ENCODE data around the gene NFATC2IP.
A peak's percentile ranks its signal among the peaks of the same experiment; 100 is the strongest.
"Not testable (repeated sequence)": the region's sequence is repeated elsewhere in the genome, so short reads cannot be mapped to it uniquely, and the experiment has no call there.

Gene NFATC2IP

DNA sequence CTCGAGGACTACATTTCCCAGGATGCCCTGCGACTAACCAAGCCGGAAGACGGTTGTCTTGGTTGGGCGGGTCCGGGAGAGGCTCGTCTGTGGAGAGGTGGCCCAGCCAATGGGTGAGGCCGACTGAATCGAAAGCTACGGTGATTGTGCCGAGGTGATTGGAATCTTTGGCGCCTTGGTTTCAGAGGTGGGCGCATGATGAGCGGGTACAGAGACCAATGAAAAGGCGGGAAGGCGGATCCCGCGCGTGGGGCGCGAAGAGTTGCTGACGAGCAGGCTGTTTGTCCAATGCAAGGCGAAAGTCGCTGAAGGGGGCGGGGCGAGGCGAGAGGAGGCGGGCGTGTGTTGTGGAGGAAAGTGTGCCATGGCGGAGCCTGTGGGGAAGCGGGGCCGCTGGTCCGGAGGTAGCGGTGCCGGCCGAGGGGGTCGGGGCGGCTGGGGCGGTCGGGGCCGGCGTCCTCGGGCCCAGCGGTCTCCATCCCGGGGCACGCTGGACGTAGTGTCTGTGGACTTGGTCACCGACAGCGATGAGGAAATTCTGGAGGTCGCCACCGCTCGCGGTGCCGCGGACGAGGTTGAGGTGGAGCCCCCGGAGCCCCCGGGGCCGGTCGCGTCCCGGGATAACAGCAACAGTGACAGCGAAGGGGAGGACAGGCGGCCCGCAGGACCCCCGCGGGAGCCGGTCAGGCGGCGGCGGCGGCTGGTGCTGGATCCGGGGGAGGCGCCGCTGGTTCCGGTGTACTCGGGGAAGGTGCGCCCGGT lies at the start of gene NFATC2IP:
TSS of gene NFATC2IP (plus strand) at position 290 of the 762 bp plus-strand sequence. CDS start at position 365, 75 bp downstream.
- DNase-seq, result peak; percentile 100

DNA sequence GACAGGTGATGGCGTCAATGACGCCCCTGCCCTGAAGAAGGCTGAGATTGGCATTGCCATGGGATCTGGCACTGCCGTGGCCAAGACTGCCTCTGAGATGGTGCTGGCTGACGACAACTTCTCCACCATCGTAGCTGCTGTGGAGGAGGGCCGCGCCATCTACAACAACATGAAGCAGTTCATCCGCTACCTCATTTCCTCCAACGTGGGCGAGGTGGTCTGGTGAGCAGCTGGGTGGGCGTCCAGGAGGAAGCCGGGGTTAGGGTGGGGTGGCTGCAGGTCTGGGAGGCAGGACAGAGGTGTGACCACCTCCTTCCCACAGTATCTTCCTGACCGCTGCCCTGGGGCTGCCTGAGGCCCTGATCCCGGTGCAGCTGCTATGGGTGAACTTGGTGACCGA lies 48.9 kb upstream of the NFATC2IP start:
- no peak for DNase-seq

DNA sequence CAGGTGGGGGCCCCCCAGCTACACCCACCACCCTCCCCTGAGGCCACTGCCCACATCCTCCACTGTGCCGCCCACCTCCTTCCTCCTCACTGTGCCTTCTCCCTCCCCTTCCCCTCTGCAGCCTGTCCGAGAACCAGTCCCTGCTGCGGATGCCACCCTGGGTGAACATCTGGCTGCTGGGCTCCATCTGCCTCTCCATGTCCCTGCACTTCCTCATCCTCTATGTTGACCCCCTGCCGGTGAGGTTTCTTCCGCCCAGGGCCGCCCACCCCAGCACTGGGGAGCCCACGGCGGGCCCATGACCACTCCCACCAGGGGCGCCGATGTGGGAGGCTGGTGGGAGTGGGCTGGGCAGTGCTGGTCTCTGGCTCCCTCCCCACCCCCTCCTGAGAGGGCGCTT lies 47.8 kb upstream of the NFATC2IP start:
- no peak for DNase-seq

DNA sequence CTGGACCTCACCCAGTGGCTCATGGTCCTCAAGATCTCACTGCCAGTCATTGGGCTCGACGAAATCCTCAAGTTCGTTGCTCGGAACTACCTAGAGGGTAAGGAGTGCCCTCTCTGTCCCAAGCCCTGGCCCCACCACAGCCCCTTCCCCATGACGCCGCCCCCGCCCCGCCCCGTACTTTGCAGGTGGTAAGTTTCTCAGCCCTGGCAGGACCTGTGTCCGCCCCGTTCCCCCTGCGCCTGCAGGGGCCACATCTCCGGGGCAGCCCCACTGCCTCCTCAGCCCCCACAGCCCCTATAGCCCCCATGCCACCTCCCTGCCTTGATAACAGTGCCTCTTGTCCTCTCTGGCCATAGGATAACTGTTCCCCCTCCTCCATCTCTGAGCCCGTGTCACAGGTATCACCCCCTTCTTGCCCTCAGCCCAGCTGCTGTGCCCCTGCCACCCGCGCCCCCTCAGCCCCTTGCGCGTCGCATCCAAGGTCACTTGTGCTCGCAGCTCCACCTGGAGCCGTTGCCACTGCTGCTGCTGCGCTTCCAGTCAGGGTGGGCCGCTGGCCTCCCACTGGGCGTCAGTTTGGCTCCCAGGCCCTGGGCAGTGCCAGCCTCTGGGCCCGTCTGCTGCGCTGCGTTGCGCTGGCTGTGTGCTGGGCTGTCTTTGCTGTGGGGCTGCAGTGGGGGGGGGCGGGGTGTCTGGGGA lies 47.2 kb upstream of the NFATC2IP start:
- no peak for DNase-seq

DNA sequence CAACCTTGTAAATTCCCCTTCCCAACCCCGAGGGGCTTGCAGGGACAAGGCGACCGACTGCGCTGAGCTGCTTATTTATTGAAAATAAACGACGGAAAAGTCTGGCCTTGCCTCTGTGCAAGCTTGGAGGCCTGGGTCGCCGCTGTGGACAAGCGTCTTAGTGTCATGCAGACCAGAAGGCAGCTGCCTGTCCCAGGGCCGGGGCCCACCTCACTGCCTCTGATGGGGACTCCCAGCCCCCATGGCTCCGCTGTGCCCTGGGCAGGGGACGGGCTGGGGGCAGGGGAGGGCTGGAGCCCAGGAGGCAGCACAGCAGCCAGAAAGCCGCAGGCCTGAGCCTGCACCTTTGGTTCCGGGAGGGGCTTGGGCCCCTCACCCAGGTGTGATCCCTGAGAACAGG lies 46.4 kb upstream of the NFATC2IP start:
- no peak for DNase-seq

DNA sequence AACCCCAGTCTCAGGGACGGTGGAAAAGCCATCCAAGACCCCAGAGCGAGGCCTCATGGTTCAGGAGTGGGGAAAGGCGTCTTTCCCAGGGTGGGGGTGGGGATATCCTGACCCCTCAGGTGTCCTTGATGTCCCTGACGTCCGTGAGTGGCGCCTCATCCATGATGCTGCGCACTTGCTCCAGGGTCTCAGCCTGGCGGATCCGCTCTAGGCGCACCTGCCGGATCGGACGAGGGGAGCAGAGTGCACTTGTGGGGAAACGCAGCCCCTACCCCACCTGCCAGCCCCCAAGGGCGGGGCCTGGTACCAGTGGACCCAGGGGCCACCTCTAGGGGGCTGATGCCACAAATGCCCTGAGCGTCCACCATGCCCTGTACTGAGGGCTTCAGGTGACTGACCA lies 45.9 kb upstream of the NFATC2IP start:
- no peak for DNase-seq

DNA sequence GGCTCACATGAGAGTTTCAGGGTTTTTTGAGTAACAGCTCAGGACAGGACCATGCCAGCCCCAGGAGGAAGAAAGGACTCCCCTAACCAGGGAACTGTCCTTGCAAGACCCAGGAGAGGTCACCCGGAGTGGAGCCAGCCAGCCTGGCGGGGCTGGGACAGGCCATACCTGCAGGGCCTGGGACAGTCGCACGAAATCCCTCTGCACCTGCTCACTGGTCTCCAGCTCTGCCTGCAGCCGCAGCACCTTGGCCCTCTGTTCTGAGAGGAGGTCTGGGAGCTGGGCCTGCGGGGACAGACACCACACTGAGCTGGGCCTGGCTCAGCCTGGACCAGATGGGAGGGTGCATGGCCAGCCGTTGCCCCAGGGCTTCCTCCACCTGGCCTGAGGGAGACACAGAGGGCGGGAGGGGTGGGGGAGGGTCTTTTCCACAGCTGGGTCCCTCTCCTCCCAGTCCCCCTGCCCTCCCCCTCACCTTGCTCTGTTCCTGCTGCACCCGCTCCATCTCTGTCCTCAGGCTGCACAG lies 45.4 kb upstream of the NFATC2IP start:
- DNase-seq, result no peak

DNA sequence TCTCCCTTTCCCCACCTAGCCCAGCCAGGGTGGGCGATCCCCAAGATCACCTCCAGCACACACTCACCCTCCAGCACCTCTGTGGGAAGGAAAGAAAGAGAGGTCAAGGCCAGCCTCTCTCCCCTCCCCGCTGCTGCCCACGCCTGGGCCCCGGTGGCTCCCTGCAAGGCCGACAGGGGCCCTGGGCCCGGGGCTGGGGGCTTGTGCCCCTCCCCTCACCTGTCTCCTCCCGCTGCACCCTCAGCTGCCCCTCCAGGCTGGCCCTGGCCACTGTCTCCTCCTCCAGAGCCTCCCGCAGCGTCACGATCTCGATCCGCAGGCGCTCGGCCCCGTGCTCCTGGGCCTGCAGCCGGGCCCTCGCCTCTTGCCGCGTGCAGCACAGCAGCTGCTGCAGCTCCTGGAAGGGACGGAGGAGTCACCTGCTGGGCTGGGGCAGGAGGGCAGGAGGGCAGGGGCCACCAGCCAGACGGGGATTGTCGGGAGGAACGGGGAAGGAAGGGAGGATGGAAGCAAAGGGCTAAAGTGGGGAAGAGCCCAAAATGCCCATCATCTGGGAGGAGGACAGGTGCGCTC lies 44.9 kb upstream of the NFATC2IP start:
- no peak for DNase-seq

DNA sequence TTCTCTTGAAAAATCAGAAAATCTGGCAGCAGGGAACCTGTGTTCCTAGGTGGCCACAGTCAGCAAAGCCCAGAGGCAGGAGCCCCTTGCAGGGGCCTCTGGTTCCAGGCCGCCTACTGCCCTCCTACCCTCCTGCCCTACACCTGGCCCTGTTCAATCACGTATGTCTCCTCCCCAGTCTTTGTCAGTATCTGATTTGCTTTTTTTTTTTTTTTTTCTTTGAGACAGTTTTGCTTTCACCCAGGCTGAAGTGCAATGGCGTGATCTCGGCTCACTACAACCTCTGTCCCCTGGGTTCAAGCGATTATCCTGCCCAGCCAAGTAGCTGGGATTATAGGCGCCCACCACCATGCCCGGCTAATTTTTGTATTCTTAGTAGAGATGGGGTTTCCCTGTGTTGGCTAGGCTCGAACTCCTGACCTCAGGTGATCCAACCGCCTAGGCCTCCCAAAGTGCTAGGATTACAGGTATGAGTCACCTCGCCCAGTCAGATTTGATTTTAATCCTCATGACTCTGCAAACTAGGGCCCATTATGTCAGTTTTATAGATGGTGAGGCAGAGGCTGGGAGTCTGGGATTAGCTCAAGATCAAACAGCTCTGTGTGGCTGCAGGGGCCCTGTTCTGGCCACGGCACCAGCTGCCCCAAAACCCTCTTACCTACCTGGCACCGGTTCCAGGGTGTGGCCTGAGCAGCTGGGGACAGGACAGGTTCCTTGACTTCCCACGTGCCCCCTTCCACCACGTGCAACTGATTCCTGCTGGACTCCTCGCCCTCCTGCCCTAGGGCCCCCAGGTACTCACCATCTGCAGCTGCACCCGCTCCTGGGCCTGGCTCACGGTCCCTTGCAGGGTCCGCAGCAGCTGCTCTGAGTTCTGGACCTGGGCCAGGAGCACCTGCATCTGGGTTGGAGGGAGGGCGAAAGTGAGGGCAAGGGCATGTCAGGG lies 40.4 kb upstream of the NFATC2IP start:
- no peak for DNase-seq

DNA sequence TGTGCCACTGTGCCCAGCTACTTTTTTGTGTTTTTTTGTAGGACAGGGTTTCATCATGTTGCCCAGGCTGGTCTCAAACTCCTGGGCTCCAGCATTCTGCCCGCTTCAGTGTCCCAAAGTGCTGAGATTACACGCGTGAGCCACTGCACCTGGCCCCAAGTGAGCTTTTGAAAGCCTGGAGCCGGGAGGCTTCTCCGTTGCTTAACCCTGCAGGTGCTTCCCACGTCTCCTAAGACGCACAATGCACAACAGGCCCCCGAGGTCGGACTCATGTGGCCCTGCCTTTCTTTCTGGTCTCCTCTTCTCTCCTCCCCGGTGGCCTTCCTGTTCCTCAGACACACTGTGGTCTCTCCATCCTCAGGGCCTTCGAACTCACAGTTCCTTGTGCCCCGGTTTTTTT lies 38.2 kb upstream of the NFATC2IP start:
- DNase-seq, result no peak

DNA sequence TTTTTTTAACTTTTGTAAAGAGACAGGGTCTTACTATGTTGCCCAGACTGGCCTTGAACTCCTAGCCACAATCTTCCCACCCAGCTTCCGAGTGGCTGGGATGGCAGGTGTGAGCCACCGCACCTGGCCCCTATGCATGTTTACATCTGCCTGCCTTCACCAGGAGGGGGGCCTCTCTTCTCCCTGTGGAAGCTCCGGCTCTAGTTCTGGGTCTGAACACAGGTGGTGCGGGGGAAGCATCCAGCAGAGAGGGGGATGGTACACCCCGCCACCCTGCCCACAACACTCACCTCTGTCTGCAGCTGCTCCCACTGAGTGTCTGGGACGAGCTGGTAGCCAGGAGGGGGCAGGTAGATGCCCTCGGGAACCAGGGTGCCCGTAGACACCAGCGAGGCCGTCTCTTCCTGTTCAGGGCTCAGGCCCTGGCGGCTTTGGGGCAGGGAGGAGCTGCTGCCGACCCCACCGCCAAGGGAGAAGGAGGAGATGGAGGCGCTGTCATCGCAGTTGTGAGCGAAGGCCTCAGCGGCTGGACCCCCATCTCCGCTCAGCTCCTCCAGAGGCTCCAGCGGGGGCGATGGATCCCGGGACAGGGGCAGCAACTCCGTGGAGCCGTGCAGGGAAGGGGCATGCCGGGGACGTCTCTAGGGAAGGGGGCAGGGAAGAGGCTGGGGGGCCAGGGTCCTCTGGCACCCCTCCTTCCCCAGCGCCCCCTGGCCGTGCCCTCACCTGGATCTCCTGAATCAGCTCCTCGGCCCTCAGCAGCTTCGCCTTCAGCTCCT lies 36.6 kb upstream of the NFATC2IP start:
- no peak for DNase-seq

DNA sequence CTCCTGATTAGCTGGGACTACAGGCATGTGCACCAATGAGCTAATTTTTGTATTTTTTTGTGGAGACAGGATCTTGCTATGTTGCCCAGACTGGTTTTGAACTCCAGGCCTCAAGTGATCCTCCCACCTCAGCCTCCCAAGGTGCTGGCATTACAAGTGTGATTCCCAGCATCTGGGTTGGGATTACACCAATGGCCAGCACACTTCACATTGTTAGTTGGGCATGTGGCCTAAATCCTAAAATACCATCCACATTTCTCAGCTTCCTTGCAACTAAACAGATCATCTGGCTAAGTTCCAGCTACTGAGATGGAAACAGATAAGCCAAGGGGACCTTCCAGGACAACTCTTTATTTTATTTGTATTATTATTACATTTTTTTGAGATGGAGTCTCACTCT lies 35.6 kb upstream of the NFATC2IP start:
- no peak for DNase-seq

DNA sequence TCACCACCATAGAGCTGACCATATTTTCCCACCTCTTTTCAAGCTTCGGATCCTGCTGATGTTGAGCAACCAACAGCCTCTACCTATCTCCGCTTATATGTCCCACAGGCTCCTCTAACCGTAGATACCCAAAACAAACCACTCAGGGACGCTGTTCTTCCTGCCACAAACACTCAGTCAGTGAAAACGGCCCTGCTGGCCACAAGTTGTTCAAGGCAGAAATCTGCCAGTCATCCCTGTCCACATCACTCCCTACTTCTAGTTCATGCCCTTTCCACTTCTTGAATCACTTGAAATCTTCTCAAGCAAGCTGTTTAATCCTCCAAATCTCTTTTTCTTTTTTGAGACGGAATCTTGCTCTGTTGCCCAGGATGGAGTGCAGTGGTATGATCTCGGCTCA lies 33.6 kb upstream of the NFATC2IP start:
- DNase-seq, result no peak

DNA sequence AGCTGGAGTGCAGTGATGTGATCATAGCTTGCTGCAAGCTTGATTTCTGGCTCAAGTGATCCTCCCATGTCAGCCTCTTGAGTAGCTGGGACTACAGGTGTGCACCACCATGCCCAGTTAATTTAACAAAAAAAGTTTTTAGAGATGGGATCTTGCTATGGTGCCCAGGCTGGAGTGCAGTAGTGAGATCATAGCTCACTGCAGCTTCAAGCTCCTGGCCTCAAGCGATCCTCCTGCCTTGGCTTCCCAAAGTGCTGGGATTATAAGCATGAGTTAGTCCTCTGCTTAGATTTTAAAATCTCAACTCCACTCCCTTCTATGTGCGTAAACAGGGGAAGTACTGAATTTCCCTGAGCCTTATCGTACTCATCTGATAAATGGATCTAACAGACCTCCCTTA lies 32.0 kb upstream of the NFATC2IP start:
- DNase-seq, result no peak

DNA sequence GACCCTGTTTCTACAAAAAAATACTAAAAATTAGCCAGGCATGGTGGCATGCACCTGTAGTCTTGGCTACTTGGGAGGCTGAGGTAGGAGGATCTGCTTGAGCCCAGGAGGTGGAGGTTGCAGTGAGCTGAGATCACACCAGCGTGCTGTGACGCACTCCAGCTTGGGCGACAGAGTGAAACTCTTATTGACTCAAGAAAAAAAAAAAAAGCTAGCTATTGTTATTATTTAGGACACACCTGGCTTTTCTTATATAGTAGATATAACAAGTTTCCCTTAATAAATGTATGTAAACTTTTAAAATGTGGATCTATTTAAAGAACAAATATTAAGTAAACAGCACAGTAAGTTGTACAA lies 27.5 kb upstream of the NFATC2IP start:
- no peak for DNase-seq

DNA sequence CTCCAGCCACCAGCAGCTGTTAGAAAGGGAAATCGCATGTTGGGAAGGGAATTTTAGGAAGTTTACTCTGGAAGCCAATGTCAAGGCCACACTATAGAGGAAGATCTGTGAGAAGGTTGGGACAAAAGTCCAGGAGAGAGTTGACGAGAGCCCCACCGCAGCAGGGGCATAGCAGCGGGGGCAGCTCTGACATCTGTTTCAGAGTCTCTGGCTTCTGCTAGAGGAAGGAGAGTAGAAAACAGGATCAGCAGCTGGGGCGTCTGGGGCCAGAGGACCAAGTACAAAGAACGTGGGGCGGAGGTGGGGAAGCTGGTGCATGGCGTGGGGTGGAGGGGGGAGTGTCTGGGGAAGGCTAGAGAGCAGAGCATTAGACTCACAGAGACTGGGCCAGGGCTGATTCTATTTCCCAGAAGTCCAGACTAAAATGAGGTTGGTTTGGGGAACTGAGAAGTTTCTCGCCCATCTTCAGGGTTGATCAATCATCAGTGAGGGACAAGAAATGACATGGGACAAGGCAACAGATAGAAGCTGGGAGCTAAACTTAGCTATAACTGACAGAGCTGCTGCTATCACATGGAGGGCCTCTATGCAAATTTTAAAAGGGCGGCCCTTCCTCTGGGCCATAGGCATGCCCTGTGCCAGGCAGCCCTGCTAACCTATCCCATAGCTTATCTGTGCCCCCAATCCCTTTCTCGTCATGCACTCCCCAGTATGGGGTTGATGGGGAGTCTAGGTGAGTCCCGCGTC lies 26.9 kb upstream of the NFATC2IP start:
- DNase-seq, result no peak

DNA sequence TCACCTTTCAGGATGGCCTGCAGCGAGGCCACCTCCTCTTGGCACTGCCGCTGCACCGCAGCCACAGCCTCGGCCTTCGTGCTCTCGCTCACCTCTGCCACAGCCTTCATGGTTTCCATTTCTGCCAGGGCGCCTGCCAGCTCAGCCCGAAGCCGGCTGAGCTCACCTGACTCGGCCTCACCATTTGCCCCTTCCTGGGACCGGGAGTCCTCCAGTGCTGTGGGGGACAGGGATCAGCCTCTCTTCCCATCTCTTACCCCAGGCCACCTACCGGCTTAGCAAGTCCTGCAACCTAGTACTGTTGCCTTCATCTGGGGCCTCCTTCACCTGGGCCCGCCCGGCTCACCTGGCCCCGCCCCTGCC lies 26.4 kb upstream of the NFATC2IP start:
- no peak for DNase-seq

DNA sequence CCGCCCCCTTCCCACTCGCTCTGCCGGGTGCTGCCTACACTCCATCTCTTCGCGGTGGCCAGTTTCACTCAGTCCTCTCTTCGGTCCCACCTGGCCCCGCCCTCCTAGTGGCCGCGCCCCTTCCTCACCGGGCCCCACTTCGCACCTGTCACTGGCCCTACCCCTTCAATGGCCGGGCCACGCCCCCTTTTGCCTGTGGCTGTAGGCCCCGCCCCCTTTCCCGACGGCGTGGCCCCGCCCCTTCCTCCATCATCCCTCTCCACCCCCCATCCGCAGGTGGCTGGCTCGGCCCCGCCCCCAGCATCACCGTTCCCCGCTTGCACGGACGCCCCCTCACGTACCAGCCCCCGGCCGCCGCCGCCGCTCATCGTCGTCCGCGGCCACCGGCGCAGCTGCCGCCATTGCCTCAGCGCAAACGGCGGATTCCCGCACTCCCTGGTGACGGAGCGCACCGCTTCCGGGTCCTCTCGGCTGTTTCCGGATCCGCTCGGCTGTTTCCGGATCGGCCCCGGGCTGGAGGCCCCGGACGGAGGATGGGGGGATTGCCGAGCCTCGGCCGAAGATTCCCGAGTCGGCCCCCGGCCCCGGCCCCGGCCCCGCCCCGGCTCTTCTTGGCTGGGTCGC lies 25.9 kb upstream of the NFATC2IP start, which contains the start of gene RABEP2:
TSS of gene RABEP2 (minus strand) at position 477 of the 624 bp plus-strand sequence. CDS start at position 402, 75 bp downstream.
- DNase-seq, result peak; percentile 93

DNA sequence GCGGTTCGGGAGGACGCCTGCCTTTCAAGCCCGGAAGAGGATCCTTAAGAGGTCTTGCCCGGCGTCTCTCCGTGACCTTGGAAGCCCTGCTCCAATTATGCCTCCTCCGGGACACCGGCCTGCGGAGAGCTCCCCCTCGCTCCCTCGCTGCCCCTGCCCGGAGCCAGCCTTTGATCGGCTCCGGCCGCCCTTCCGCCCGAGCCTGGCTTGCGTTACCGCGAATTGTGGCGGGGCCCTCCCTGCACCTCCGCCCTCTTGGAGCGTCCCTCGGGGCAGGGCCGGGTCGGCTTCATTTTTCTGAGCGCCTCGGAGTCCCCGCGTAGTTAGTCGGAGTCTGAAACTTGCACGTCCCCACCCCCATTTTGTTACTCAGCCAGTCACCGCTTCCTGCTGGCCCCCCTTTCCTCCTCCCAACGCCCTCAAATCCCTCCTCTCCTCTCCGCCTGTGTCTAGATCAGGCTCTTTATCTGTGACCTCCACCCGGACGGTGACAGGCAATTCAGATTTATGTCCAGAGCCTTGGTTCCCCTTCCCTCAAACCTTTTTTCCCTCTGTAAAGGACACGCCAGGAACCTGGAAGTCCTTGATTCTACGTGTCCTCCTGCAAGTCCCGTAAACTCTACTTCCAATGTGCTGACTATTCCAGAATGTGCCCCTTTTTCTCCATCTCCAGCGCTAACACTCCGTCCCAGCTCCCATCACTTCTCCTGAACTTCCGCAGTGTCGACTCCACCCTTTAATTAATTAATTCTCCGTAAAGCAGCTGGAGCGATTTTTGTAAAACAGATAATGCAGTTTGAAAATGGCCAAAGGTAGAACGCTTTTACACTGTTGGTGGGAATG lies 25.1 kb upstream of the NFATC2IP start:
- DNase-seq, result peak; percentile 73

DNA sequence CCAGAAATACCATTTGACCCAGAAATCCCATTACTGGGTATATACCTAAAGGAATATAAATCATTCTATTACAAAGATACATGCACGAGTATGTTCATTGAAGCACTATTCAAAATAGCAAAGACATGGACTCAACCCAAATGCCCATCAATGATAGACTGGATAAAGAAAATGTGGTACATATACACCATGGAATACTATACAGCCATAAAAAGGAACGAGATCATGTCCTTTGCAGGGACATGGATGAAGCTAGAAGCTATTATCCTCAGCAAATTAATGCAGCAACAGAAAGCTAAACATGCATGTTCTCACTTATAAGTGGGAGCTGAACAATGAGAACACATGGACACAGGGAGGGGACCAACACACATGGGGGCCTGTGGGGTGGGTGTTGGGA lies 24.5 kb upstream of the NFATC2IP start:
- not testable (repeated sequence) for DNase-seq
